NCI-H446 treated with DMSO at 0.1 percent for 48 hours (cell line): ENCODE results near the gene SLCO2A1.
"Not testable (repeated sequence)": the region's sequence is repeated elsewhere in the genome, so short reads cannot be mapped to it uniquely, and the experiment has no call there.

Experiments
- DNase-seq: peaks from one replicate; lab custom pipeline; 2025; lab: John Stamatoyannopoulos, UW

SLCO2A1 gene

DNA sequence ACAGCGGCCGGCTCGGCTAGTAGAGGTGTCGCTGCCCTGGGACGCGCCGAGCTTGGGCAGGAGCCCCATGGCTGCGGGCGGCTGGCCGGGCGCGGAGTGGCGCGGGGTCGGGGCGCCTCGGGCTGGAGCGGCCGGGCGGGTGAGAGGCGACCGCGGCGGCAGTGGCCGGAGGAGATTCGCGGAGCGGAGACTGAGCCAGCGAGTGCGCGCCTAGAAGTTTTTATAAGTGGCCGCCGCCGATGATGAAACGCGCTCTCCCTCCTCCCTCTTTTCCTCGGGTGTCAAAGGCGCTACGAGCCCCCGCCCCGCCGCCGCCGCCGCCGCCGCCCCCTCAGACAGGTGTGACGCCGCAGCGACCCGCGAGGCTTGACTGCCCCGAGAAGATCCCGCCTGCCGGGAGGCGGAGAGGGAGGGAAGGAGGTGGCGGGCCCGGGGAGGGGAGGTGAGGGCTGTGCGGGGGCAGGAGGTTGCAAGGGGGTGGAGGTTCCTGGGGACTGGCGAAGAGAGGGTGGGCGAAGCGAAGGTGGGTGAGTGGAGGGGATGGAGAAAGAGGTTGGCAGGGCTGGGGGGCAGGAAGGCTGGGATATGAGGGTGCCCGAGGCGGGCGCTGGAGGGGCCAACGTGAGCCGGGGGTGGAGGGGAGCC, at the start of gene SLCO2A1:
Gene SLCO2A1 (minus strand): TSS at position 192 of the 645 bp plus-strand sequence. CDS start 123 bp downstream, at position 69.
- DNase-seq = no peak

DNA sequence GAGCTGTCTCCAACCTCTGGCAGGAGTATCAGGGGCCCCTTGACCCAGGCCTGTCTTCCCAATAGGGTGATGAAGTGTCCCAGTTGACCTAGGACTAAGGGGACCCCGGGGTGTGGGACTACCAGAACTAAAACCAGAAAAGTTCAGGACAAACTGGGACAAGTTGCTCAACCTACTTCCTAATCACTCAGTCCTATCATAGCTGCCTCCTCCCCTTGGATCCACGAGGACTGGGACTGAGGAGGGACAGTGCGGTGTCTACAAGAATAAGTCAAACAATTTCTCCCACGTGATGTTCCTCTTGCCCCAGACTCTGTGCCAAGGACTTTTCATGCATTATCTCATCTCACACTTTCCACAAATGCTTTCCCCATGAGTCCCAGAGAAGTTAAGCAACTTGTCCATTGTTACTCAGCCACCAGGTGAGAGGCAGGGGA, 49.4 kb upstream of the SLCO2A1 start:
- no peak for DNase-seq

DNA sequence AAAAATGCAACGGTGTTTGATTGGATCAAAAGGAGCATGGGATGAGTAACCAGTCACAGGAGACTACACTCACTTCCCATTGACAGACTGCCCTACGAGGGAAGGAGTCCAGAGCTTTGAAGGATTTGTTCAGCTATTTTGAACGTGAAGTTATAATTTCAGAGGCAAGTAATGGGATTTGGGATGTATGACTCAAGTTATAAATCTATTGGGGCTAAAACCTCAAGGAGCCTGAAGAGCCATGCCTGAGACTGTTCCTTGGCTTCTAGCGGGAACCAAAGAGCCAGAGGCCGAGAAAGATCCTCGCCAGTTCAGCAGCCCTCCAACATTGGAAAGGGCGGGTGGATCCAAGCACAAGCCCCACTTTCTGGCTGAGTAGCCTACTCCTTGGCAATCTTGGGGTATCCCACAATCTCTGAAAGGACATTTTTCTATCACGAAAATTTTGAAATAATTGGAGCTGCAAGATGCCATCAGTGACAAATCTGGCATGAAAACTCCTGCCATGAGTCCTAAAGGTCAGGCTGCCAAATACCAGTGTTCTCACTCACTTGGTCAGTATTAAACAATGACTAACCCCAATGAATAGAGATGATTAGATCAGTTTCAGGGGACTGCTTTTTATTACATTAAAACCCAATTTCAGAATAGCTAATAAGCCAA, 48.6 kb upstream of the SLCO2A1 start:
- no peak for DNase-seq

DNA sequence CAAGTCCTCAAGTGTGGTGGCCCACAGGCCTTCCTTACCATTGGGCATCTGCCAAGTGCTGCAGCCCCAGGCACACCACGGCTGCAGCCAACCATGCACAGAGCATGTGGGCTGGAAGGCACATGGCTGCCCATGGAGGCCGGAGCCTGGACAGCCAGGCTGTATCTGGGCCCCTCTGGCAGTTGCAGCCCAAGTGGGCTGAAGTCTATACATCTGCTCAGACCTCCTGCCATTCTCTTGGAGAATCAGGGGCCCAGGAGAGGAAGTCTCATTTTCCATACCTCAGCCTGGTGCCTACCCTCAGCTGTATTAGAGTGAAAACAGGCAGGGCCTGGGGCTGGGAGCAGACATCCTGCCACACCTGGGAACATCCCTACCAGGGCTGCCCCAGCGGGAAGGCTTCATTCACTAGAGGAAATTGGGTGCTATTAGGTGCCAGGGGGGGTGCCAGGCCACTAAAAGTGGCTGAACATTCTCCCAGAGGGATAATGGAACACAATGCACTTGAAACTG, 48.0 kb upstream of the SLCO2A1 start:
- DNase-seq = no peak

DNA sequence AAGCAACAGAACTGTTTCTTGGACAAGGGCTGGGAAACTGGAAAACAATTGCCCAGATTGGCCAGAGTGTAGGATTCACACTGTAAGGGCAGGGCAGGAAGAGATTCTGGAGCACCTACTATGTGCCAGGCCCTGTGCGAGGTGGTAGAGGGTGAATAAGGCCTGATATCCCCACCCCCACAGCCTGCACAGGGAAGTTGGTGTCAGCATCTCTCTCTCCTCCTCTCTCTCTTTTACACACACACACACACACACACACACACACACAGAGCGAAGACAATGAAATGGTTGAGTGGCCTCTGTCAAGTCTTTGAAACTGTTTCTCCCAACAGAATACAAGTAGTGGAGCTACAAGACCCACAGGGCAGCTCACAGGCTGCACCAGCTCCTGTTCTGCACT, 47.1 kb upstream of the SLCO2A1 start:
- no peak for DNase-seq

DNA sequence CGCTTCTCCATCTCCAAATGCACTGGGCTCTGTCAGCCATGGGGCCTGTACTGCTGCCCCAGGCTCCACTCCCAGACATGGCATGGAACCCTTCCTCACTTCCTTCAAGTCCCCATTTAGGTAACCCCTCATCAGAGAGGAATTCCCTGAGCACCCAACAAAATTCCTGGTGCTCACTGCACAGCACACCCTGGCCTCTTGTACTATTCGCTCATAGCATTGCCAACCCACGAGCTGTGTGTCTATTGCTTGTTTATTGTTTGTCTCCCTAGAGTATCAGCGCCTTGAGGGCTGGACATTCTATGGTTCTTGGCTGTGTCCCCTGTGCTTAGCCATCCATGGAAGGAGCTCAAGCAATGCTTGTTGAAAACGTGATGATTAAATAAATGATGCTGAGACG, 46.1 kb upstream of the SLCO2A1 start:
- no peak for DNase-seq

DNA sequence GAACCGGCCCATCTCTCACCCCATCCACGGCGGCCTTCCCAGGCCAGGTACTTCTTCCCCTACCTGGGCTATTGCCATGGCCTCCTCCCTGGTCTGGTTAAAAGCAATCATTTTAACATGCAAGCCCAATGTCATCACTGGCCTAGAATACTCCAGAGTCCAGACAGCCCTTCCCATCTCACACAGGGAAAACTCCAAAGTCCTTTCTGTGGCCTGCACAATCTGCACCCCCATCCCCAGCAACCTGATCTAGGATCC, 45.8 kb upstream of the SLCO2A1 start:
- DNase-seq = no peak

DNA sequence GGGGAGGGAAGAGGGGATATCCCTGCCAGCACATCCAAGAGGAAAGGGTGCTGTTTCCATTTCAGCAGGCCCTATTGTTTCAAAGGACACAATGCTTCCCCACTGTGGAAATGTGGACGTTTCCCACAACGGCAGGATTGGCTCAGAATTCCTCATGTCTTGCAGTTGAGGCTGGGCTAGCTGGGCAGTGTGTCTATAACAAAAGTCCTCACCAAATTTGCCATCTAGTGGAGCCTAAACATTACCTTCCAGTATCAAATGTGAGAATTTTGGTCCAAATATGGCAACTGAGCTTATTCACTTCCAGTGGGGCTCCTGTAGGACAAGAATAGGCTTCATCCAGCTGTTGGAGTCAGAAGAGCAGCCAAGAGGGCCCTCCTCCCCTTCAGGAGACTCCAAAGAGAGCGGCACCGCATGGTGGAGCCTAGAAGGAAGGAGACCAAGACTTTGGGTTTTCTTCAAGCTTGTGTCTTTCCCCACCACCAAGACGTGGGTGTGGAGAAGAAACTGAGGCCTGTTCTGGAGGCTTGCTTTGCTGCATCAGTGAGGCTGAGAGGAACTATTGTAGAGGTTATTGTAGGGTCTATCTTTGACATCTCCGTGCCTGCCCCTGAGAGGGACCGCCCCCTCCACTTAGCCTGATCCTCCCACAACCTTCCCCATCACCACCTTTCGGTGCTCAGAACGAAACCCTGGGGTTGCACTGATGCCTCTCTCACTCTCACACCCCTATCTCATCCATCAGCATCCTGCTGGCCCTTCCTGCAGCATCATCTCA, 45.3 kb upstream of the SLCO2A1 start:
- no peak for DNase-seq

DNA sequence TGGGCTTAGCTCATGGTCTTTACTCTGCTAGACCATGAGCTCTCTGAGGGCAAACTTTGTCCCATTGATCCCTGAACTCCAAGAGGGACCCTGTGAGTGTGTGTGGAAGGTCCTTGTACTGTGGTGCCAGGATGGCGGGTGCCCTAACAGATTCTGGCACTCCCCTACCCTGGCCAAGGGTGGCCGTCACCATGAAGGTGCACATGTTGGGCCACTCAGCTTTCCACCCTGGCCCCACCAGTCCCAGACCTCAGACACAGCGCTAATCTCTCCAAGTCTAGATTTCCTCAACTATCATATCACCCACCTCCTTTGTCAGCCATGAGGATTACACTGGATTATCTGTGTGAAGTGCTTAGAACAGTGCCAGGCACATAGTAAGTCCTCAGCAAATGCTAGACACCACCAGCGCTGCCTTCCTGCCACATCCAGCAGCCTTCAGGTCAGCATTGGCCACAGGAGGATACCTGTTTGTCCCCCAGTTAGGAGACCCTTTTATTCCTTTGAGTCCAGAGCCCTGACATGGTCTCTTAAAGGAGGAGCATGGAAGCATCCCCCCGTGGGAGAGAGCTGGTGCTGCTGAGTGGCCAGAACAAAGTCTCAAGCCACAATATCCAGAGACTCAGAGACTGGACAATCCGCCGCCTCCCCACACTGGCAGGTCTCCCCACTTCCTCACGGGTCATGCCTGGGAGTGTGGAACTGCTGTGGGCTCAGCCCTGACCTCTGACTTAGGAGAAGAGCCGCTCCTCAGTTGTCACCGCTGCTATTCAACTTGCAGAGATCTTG, 44.5 kb upstream of the SLCO2A1 start:
- DNase-seq = no peak

DNA sequence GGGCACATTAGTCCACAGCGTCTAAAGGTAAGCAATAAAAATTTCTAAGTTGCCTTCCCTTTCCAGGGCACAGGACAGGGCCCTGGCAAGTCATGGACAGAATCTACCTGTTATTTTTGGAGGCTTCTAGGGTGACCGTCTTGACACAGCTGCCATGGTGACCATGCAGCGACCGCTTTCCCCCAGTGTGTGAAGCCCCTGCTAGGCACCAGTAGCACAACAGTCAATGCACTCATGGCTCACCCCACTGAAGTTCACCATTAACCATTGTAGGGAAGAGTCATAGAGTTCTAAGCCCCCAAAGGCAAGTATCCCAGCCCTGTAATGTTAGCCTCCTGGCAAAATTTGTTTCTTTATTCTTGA, 43.8 kb upstream of the SLCO2A1 start:
- no peak for DNase-seq

DNA sequence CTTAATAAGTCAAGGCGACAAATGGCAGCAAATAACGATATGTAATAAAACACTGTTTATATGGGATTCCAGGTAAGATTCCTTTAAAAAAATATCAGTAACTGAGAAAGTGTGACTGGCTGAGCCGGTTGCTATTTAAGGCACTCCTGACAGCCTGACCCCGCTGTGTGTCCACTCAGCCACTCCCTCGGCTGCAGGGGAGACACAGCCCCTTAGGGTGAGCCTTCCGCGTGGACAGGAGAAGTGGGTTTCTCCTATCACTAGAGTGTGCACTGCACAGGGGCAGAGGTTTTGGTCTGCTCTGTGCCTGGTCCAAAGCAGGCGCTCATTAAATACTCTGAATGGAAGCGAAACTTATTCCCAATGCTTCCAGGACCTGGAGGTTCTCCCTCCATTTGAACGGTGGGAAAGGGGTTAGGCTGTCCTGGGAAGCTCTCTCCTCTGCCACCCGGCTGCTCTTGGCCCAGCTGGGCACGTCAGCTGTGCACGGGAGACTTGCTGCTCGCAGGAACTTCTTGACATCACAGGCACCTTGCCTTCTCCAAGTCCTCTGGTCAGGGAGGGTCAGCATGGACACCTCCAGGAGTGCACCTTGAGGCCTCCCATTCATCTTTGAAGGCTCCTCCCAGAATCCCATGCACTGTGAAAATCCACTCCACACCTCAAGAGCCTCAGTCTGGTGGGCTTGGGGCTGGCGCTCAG, 43.3 kb upstream of the SLCO2A1 start:
- no peak for DNase-seq

DNA sequence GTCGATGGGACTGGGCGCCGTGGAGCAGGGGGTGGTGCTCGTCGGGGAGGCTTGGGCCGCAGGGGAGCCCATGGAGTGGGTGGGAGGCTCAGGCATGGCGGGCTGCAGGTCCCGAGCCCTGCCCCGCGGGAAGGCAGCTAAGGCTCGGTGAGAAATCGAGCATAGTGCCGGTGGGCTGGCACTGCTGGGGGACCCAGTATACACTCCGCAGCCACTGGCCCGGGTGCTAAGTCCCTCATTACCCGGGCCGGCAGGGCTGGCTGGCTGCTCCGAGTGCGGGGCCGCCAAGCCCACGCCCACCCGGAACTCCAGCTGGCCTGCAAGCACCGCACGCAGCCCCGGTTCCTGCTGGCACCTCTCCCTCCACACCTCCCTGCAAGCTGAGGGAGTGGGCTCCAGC, 40.6 kb upstream of the SLCO2A1 start:
- not testable (repeated sequence) for DNase-seq

DNA sequence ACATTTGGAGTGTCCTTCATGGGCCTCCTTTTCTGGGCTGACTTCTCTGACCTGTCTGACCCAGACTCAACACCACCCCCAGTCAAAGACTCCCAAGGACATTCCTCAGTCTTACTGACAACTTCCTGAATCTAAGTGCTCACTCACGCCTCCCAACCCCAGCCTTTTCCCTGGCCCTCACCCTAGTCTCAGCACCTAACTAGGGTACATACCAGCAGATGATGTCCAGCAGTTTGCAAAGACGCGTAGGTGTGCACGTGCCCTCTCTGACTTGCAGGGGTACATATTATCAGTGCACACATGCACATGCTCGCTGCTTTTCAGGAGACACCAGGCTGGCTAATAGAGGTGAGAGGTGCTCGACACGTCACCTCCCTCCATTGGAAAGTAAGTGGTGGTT, 38.7 kb upstream of the SLCO2A1 start:
- DNase-seq = no peak

DNA sequence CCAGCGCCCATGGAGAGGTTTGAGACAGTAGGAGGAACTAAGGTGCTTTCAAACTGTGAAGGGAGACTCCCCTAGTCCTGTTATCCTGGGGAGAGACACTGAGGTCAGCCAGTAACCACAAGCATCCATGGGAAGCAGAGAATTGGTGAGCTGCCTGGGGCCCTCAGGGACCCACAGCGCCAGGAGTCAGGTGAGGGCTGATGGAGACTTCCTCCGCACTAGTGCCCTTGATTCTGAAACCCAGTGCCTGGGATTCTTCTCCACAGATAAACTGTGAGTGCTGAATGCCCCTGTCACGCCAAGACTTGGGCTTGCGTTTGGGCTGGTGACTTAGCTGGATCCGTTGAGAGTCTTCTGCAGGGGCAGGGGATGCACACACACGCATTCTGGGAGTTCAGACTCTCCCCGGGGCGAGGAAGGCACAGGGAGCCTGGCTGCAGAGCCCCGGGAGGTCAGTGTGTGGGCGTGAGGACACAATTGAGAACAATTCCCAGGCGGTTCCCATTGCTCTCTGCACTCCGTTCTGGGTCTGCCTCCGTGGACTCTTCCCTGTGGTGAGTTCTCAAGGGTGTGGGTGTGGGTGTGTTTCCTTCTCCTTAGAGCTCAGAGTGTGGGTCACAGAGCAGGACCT, 37.9 kb upstream of the SLCO2A1 start:
- DNase-seq = no peak

DNA sequence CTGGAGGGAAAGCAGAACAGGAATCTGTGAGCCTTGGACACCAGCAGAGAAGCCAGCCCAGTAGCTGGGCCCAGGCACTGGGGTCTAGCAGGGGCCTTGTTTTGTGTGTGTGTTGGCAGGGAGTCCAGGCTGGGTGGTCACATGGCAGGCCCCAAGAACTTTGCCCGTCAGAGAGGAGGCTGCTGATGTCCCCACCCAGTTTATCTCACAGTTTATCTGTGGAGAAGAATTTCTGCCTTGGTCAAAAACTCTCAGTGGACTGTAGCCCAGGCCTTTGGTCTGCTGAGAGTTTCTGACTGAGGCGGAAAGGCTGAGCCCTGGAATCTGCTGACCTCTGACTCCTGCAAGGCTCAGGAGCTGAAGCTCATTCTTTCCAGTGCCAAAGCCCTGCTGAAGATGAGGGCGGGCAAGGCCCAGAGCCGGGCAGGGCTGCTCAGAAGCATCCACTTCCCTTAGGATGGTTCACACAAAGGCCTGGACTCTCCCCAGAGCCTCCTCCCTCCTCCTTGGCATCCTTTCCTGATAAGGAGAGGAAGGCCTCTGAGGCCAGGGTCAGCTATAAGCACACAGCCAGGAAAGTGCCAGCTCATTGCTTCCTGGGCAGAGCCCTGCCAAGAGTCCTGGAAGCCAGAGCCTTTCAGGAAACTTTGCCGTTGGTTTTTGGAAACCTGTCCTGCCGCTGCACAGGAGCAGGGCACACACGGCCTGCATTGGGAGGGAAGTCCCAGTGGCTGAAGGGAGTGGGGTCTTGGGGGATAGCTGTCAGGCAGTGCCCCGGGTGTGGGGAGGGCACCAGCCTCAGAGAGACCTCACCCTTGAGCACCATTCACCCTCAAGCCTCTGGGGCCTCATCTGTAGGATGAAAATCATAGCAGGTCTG, 37.2 kb upstream of the SLCO2A1 start:
- no peak for DNase-seq

DNA sequence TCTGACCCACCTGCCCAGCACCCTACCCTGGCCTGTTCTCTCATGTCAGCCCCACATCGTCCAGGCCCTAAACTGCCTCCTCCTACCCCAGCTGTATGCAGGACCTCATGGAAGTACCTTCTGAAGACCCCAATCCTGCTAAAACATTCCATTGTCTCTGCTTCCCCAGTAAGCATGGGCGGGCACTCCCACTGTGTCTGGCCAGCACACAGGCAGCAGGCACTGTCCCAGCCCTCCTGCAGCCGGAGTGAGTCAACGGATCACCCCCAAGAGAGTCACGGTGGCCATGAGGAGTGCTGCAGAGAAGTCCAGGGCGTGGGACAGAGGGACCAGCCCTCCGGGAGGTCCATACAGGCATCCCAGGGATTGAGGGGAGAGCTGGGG, 36.4 kb upstream of the SLCO2A1 start:
- no peak for DNase-seq

DNA sequence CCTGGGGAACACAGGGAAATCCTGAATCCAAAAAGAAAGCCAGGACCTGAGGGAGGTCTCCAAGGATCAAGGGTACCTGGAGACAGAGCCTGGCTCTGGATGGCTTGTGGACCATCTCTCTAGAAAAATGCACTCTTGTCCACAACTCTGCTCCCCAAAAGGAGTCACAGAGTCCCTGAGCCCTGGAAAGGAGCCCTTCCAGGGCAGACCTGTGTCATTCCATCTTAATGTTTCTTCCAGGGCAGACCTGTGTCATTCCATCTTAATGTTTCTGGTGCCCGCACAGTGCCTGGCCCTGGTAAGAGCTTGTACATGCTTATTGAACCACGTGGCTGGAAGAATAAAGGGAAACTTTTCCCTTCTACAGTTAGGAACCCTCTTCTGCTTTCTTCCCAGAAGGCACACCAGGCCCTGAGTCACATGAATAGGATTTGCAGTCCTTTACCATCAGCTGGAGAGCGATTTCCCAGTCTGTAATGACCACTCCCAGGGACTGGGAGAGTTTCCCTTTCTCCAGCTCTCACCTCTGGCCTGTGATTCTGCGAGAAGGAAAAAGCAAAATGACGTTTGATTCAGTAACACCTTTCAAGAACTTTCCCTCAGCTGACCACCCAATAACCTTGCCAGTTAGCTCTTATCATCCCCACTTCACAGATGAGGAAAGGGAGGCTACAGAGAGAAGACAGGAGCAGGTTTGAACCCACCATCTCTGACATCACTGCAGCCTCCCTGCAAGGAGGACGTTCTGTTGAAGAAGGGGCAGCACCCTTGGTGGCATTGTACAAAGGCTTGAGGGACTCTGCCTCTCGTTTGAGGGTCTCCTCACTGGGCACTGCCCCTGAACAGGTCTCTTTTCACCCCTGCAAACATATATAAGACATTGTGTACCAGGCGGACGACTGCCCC, 35.8 kb upstream of the SLCO2A1 start:
- DNase-seq = no peak

DNA sequence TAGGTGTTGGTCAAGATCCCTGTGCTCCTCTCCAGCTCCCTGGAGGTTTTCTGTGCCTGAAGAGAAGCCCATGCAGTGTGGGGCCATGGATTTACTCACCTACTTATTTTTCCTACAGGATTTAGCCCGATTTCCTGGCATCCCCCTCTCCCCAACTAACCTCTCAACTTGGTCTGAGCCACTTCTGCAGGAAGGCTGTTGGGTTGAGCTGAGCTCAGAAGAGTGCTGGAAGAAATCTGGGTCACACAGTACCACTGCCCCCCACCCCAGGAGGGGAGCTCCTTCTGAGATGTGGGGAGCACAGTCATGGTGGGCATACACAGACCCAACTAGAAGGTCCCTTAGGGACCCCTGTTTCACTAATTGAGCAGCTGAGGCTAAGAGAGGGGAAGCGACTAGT, 34.4 kb upstream of the SLCO2A1 start:
- DNase-seq = no peak

DNA sequence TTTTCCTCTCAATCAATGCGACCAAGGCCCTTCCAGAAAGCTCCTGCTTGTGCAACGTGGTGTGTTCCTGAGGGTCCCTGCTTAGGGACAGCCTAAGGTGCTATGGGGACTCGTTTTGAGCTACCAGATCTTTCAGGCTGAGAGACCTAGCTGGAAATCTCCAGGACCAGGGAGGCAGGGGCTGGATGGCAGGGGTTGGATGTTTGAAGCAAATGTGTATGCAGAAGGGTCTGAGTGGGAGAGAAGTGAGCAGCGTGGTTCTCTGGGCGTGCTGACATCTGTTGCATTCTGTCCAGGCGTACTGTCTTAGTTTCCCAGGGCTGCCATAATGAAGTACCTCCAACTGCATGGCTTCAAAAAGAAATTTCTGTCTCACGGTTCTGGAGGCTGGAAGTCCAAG, 31.7 kb upstream of the SLCO2A1 start:
- no peak for DNase-seq
